Measurements from ENCODE around the gene MUC2.

GRCh38 chr11:1123970-1124369 is 49.3 kb downstream of the MUC2 start:
- TF ChIP-seq CTCF (IDR thresholded peaks at IDR 0.05) (no peak), EP300 (IDR thresholded peaks at IDR 0.05; ENCODE audit: low read depth) (no peak), POLR2A (IDR thresholded peaks at IDR 0.05) (no peak)
